ENCODE results near the gene WDR76.

GRCh38 chr15:43859546-43859945 lies 32.7 kb downstream of the WDR76 start:
- TF ChIP-seq CTCF (IDR thresholded peaks at IDR 0.05; ENCODE audit: insufficient read depth, low read depth, low read length) (no peak), EZH2 (IDR thresholded peaks at IDR 0.05; ENCODE audit: insufficient read depth, low read length) (no peak)
